Kidney (tissue), 14 donors: ENCODE results near the gene RAPGEF5. TPM values are rescaled to one million over a fixed set of nuclear protein-coding genes. Genes with fewer than 3 reads are reported as not detected.

Source experiments
- DNase-seq, 5 donors: peaks; one replicate each; pipeline ENCODE4 v3.0.0-alpha.2; 2013 to 2020
- FAIRE-seq: peaks from 2 replicates; lab custom pipeline; 2012; peaks lifted over from hg19 to GRCh38; lab: Jason Lieb, UNC
- H3K27ac ChIP-seq, 2 donors: one replicate each; pipeline ENCODE4 v1.7.0; 2013; ENCODE audit warnings: low read depth in 2 of 2, low read length in 2 of 2, inconsistent platforms in 1 of 2
- H3K27me3 ChIP-seq: one replicate; pipeline ENCODE4 v1.7.1; 2013; ENCODE audit warnings: low read length, inconsistent platforms; ENCODE audit not compliant: control insufficient read depth, insufficient read depth
- H3K36me3 ChIP-seq, 3 donors: one replicate each; pipeline versions ENCODE4 v1.7.0 to v1.7.1; 2013; ENCODE audit warnings: low read length in 3 of 3, control low read depth in 1 of 3, inconsistent platforms in 1 of 3; ENCODE audit not compliant: insufficient read depth in 3 of 3, control insufficient read depth in 2 of 3
- H3K4me1 ChIP-seq, 3 donors: one replicate each; pipeline versions ENCODE4 v1.7.0 to v1.7.1; 2013; ENCODE audit warnings: low read length in 3 of 3, inconsistent platforms in 1 of 3, low read depth in 1 of 3; ENCODE audit not compliant: control insufficient read depth in 2 of 3, insufficient read depth in 2 of 3
- H3K4me3 ChIP-seq, 3 donors: one replicate each; pipeline versions ENCODE4 v1.7.0 to v1.8.1; 2013; ENCODE audit warnings: low read length in 3 of 3, control low read depth in 1 of 3, inconsistent platforms in 1 of 3
- H3K9ac ChIP-seq, 3 donors: one replicate each; pipeline versions ENCODE4 v1.7.0 to v1.7.1; 2013; ENCODE audit warnings: low read length in 3 of 3, control low read depth in 1 of 3, inconsistent platforms in 1 of 3
- H3K9me3 ChIP-seq, 3 donors: one replicate each; pipeline versions ENCODE4 v1.7.0 to v1.7.1; 2013; ENCODE audit warnings: low read length in 3 of 3, control low read depth in 1 of 3, inconsistent platforms in 1 of 3; ENCODE audit not compliant: control insufficient read depth in 2 of 3, insufficient read depth in 1 of 3
- intact Hi-C: fragments of 100-400 bp; cut with DNase I; formaldehyde crosslinking; loops from one replicate; pipeline ENCODE4 v1.11.1; 2022
- polyA plus RNA-seq: library from polyadenylated mRNA; stranded (reverse); fragments of 350-450 nt; fragmentation: Illumina TruSeq; extraction: RNeasy Lipid Tissue Mini Kit (QIAGEN cat#74804); gene quantifications from one replicate; pipeline ENCODE4 v1.2.3, GENCODE V29; 2014; ENCODE audit warnings: low read depth, low replicate concordance; ENCODE audit not compliant: insufficient read depth
- total RNA-seq: library from RNA; stranded (reverse); fragmentation: NEBNext Ultra II Directional; extraction: Animal tissue kit (Norgen Biotek cat#: 25700); gene quantifications from one replicate; pipeline ENCODE4 v1.2.1, GENCODE V29; 2021
- TF ChIP-seq, protein P1 (sequence below): IDR thresholded peaks from 3 replicates; pipeline ENCODE4 v1.5.1; 2012; ENCODE audit warnings: mild to moderate bottlenecking, moderate library complexity, borderline replicate concordance; ENCODE audit not compliant: insufficient read depth; ENCODE audit errors: extremely low read depth
- donor health status: control.
- donor health status: control.
- donor health status: control.
- donor health status: control.
- donor health status: control.
- donor health status: DM: yes; HTN: yes; CAD: no.
- donor health status: Normal renal cell carcinoma (clear cell type).

The RAPGEF5 gene
- total and polyA plus RNA-seq, 2 donors from 2014 or later = 3.9 to 67.8 TPM

DNA sequence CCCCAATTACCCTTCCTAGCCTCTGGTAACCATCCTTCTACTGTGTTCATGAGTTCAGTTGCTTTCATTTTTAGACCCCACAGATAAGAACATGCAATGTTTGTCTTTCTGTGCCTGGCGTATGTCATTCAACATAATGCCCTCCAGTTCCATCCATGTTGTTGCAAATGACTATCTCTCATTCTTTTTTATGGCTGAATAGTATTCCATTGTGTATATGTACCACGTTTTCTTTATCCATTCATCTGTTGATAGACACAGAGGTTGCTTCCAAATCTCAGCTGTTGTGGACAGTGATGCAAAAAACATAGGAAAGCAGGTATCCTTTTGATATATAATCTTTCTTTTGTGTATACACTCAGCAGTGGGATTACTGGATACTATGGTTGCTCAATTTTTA, 51.2 kb downstream of the RAPGEF5 start:
- Histone ChIP-seq H3K4me3 (no peak overlapping the region), H3K4me1 (no peaks in the 10 kb centered on the region), H3K9me3 (no peaks in the 10 kb centered on the region), H3K36me3 (no peaks in the 10 kb centered on the region), H3K27me3 (no peaks in the 10 kb centered on the region), H3K27ac (no peak overlapping the region), H3K9ac (no peak overlapping the region)
- DNase-seq = no peak
- intact Hi-C loops = no loop called here
- FAIRE-seq = no peak
- TF ChIP-seq, protein P1, sequence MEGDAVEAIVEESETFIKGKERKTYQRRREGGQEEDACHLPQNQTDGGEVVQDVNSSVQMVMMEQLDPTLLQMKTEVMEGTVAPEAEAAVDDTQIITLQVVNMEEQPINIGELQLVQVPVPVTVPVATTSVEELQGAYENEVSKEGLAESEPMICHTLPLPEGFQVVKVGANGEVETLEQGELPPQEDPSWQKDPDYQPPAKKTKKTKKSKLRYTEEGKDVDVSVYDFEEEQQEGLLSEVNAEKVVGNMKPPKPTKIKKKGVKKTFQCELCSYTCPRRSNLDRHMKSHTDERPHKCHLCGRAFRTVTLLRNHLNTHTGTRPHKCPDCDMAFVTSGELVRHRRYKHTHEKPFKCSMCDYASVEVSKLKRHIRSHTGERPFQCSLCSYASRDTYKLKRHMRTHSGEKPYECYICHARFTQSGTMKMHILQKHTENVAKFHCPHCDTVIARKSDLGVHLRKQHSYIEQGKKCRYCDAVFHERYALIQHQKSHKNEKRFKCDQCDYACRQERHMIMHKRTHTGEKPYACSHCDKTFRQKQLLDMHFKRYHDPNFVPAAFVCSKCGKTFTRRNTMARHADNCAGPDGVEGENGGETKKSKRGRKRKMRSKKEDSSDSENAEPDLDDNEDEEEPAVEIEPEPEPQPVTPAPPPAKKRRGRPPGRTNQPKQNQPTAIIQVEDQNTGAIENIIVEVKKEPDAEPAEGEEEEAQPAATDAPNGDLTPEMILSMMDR = no peak

DNA sequence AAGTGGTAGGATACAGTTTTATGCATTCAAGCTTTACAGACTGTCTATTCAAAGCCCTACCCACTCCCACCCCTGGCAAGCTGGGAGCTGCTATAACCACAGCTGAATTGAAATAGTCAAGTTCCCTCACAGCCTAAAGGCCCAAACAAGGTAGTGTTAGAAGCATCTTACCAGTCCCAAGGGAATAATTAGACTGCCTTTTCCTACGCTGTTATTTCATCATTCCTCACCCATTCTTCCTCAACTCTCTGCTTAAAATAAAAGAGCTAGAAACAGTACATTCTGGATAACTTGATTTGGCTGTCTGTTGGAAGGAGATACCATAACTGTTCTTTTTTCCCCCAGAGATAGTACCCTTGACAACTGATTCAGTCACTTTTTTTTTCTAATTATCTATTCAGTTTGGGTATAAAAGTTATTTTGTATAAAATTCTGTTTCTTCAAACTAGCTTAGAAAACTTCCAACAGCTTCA, 54.0 kb downstream of the RAPGEF5 start:
- no peak overlapping the region for H3K27ac ChIP-seq
- H3K9ac ChIP-seq = no peak overlapping the region
- H3K27me3 ChIP-seq = no peaks in the 10 kb centered on the region
- TF ChIP-seq, protein P1 = no peak
- FAIRE-seq (no peak), DNase-seq (no peak)
- no peaks in the 10 kb centered on the region for H3K36me3 ChIP-seq
- H3K4me1 ChIP-seq = no peaks in the 10 kb centered on the region
- no peaks in the 10 kb centered on the region for H3K9me3 ChIP-seq
- intact Hi-C loops = no loop called here
- no peak overlapping the region for H3K4me3 ChIP-seq

DNA sequence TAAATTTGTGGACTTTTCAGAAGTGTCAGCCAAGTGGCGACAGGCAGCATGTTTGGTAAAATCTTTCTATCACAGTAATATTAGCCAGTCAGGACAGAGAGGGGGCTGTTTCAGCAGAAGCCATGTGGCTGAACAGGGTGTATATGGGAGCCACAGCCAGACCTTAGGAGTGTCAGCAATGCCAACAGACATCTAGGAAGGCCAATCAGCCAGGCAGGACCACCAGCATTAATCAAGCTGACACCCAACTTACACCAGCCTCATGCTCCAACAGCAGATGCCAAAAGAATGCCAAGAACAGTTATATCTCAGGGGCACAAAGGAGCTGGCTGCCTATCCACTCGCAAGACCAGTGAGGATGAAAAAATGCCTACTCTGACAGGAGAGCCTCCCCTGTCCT, 54.8 kb downstream of the RAPGEF5 start:
- intact Hi-C loops = no loop called here
- TF ChIP-seq, protein P1 = no peak
- H3K4me3 ChIP-seq = no peak overlapping the region
- FAIRE-seq (no peak), DNase-seq (no peak)
- H3K9ac ChIP-seq = no peak overlapping the region
- H3K36me3 ChIP-seq = no peaks in the 10 kb centered on the region
- no peak overlapping the region for H3K27ac ChIP-seq
- H3K9me3 ChIP-seq = no peaks in the 10 kb centered on the region
- no peaks in the 10 kb centered on the region for H3K27me3 ChIP-seq
- H3K4me1 ChIP-seq = no peaks in the 10 kb centered on the region

DNA sequence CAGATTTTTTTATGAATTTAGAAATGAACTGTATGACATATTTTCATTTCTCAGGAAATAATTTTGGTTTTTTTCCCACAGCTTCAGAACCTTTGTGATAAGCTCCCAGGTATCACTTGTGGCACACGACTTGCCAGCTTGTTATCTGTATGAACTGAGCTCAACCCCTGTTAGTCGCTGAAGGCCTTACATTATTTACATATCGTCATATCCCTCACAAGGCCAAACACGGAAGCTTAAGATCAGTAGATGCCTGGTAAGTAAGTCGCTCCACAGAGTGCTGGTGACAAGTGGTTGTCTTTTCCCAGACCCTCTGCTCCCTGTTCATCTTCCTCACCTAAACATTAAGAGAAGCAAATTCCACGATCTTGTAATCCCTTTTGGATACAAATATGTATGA, 55.2 kb downstream of the RAPGEF5 start:
- intact Hi-C loops = no loop called here
- TF ChIP-seq, protein P1 = no peak
- DNase-seq (no peak), FAIRE-seq (no peak)
- H3K9me3 ChIP-seq = no peaks in the 10 kb centered on the region
- H3K4me3 ChIP-seq = no peak overlapping the region
- H3K27me3 ChIP-seq = no peaks in the 10 kb centered on the region
- H3K36me3 ChIP-seq = no peaks in the 10 kb centered on the region
- H3K27ac ChIP-seq = no peak overlapping the region
- H3K4me1 ChIP-seq = no peaks in the 10 kb centered on the region
- H3K9ac ChIP-seq = no peak overlapping the region
